CD4-positive, alpha-beta T cell (primary cell): ENCODE results near the gene CORT. TPM values are rescaled to one million over a fixed set of nuclear protein-coding genes. Genes with fewer than 3 reads are reported as not detected.

Source experiments
- ATAC-seq: fragments of 200-7000 bp; cut with Tn5 transposase; one replicate; pipeline ENCODE4 v1.10.0; 2022; ENCODE audit warnings: mild to moderate bottlenecking; ENCODE audit not compliant: poor library complexity
- CTCF ChIA-PET: fragments of 350-600 bp; sonication (Branson Sonifier 250); formaldehyde crosslinking; loops from one replicate; lab custom pipeline; 2021; ENCODE audit warnings: antibody characterized with exemption, inconsistent platforms; lab: Charles Lee
- POLR2A ChIA-PET: fragments of 350-600 bp; sonication (Branson Sonifier 250); formaldehyde crosslinking; loops from one replicate; lab custom pipeline; 2021; ENCODE audit warnings: antibody characterized with exemption, inconsistent platforms; lab: Charles Lee
- DNase-seq, 14 experiments: peaks; one replicate each; pipeline ENCODE4 v3.0.0-alpha.2; 2013 to 2020; ENCODE audit warnings: mixed read lengths in 2 of 14
- H3K27ac ChIP-seq, 2 donors: one replicate each; pipeline versions ENCODE4 v1.5.1 to v1.7.0; 2013; ENCODE audit warnings: low read length in 2 of 2, low read depth in 1 of 2, mild to moderate bottlenecking in 1 of 2
- H3K27me3 ChIP-seq, 2 experiments: 1 replicate in 1 of 2; 2 replicates in 1 of 2; pipeline versions ENCODE4 v1.6.1 to v1.7.0; 2013; ENCODE audit warnings: low read length in 2 of 2, control low read depth in 1 of 2, mild to moderate bottlenecking in 1 of 2, moderate library complexity in 1 of 2; ENCODE audit not compliant: insufficient read depth in 2 of 2, control insufficient read depth in 1 of 2
- H3K36me3 ChIP-seq: one replicate; pipeline ENCODE4 v1.6.1; 2013; ENCODE audit warnings: low read length, control low read depth; ENCODE audit not compliant: insufficient read depth
- H3K4me1 ChIP-seq: one replicate; pipeline ENCODE4 v1.6.1; 2013; ENCODE audit warnings: low read length, control low read depth; ENCODE audit not compliant: insufficient read depth
- H3K4me3 ChIP-seq: one replicate; pipeline ENCODE4 v1.5.1; 2013; ENCODE audit warnings: mild to moderate bottlenecking, low read length, moderate library complexity
- H3K9me3 ChIP-seq, 2 experiments: 1 replicate in 1 of 2; 2 replicates in 1 of 2; pipeline versions ENCODE4 v1.6.1 to v1.7.0; 2013; ENCODE audit warnings: low read length in 2 of 2, mild to moderate bottlenecking in 2 of 2, control low read depth in 1 of 2, moderate library complexity in 1 of 2; ENCODE audit not compliant: control insufficient read depth in 1 of 2, insufficient read depth in 1 of 2
- H3K27ac Mint-ChIP-seq: one replicate; pipeline ENCODE4 v1.8.0; 2020; ENCODE audit warnings: mixed read lengths
- H3K27me3 Mint-ChIP-seq: one replicate; pipeline ENCODE4 v1.8.0; 2021; ENCODE audit warnings: mixed read lengths
- H3K36me3 Mint-ChIP-seq: one replicate; pipeline ENCODE4 v1.8.0; 2021; ENCODE audit warnings: low read depth, mixed read lengths
- H3K4me1 Mint-ChIP-seq: one replicate; pipeline ENCODE4 v1.8.0; 2021; ENCODE audit warnings: low read depth, mixed read lengths
- H3K4me3 Mint-ChIP-seq: one replicate; pipeline ENCODE4 v1.8.0; 2020; ENCODE audit warnings: mild to moderate bottlenecking, mixed read lengths
- H3K9me3 Mint-ChIP-seq: one replicate; pipeline ENCODE4 v1.8.0; 2020; ENCODE audit warnings: mixed read lengths
- CTCF ChIP-seq: fragments of 200-600 bp; IDR thresholded peaks from one replicate; pipeline ENCODE4 v1.8.0; 2022; ENCODE audit warnings: antibody characterized with exemption, mild to moderate bottlenecking
- intact Hi-C, 2 experiments: fragments of 100-400 bp; cut with DNase I in 1 of 2; cut with micrococcal nuclease in 1 of 2; formaldehyde crosslinking; loops; one replicate each; pipeline versions ENCODE4 v1.15.1 to v1.9.0; 2023 to 2025; cut with DNase I, micrococcal nuclease
- total RNA-seq, 174 experiments: library from RNA in 2 of 174; stranded (reverse) in 2 of 174; gene quantifications; one replicate each; pipeline ENCODE4 v1.2.3 and lab custom pipeline; 2021 to 2026

Gene CORT
- total RNA-seq, 2 experiments from 2014 or later = 0.25 TPM; not detected in 1

DNA sequence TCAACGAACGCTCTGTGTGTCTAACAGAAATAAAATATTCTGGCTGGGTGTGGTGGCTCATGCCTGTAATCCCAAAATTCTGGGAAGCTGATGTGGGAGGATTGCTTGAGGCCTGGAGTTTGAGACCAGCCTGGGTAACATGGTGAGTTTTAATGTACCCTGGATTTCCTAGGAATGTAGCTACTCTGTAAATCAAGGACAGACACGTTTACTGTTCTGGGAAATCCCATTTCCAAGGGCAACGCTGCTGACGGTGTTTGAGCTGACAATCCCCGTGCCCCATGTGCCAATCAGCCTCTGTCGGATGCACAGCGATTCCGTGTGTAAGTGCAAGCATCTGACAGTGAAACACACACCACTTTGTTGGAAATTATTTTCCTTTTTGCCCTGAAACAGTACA is 8.0 kb downstream of the CORT start:
- no peak overlapping the region for H3K4me3 ChIP-seq
- H3K9me3 ChIP-seq = peaks cover 0 to 10% of the 10 kb centered on the region in 2 experiments
- no peak overlapping the region for H3K27ac Mint-ChIP-seq
- H3K36me3 ChIP-seq = peaks cover 22% of the 10 kb centered on the region
- CTCF ChIA-PET = interaction anchor here (0.9 kb wide), 1 partner anchor 38 kb away, joined by 3 read pairs; no protein-coding TSS in a partner anchor
- ATAC-seq (no peak), DNase-seq (no peak)
- no peaks in the 10 kb centered on the region for H3K27me3 ChIP-seq
- no peaks in the 10 kb centered on the region for H3K9me3 Mint-ChIP-seq
- H3K27me3 Mint-ChIP-seq = no peaks in the 10 kb centered on the region
- H3K4me3 Mint-ChIP-seq = no peak overlapping the region
- no peak for TF ChIP-seq CTCF
- intact Hi-C loops = no loop called here
- H3K36me3 Mint-ChIP-seq = peaks cover 34% of the 10 kb centered on the region
- H3K4me1 ChIP-seq = no peaks in the 10 kb centered on the region
- H3K4me1 Mint-ChIP-seq = peaks cover 3% of the 10 kb centered on the region
- POLR2A ChIA-PET = interaction anchor here (0.5 kb wide), 1 partner anchor 577 kb away, joined by 3 read pairs; no protein-coding TSS in a partner anchor
- no peak overlapping the region for H3K27ac ChIP-seq

DNA sequence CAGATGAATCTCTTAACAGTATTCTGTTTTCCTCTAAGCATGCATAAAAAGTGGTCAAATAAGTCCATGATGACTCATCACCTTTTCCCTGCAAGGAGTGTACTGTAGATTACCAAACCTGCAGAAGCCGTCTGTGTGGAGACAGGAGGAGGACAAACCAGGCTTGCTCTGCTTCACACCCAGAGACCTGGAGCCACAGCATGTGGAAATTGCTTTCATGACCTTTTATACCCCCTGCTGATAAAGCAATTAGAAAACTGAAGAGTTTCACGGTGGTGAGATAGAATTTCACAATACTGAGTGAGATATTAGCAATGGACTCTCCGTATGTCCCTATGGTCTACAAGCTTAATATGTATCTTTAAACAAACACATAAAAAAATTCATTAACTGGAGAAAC is 9.4 kb downstream of the CORT start:
- intact Hi-C loops = no loop called here
- Histone ChIP-seq H3K4me1 (no peaks in the 10 kb centered on the region), H3K36me3 (peaks cover 28% of the 10 kb centered on the region), H3K27me3 (no peaks in the 10 kb centered on the region), H3K27ac (no peak overlapping the region), H3K9me3 (peaks cover 0 to 10% of the 10 kb centered on the region in 2 experiments), H3K4me3 (no peak overlapping the region)
- no peaks in the 10 kb centered on the region for H3K27me3 Mint-ChIP-seq
- peaks cover 3% of the 10 kb centered on the region for H3K4me1 Mint-ChIP-seq
- ATAC-seq (no peak), DNase-seq (no peak)
- CTCF ChIA-PET = interaction anchor here (1.2 kb wide), 1 partner anchor 52 kb away, joined by 3 read pairs; no protein-coding TSS in a partner anchor
- no peaks in the 10 kb centered on the region for H3K9me3 Mint-ChIP-seq
- no peak for TF ChIP-seq CTCF
- H3K36me3 Mint-ChIP-seq = peaks cover 46% of the 10 kb centered on the region
- H3K27ac Mint-ChIP-seq = no peak overlapping the region
- H3K4me3 Mint-ChIP-seq = no peak overlapping the region
- POLR2A ChIA-PET = no interaction called here

DNA sequence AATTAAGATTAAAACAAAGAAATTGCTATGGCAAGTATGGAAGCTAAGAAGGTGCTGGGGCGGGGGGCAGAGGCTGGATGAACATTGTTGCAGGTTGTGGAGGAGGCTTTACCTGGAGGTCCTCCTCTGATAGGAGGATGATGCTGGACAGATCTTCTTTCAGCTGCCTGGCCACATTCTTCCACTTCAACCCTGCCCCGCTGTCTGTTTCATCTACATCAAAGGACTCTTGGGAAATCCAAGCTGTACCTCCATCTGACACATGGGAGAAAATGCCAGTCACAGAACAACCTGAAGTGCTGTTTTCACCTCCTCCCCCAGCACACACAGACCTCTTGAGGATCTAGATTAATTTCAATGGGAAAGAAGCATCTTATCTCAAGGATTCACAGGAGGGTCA is 17.2 kb downstream of the CORT start:
- no peak overlapping the region for H3K4me3 Mint-ChIP-seq
- H3K36me3 Mint-ChIP-seq = peaks cover 52% of the 10 kb centered on the region
- H3K9me3 Mint-ChIP-seq = no peaks in the 10 kb centered on the region
- DNase-seq (no peak), ATAC-seq (no peak)
- TF ChIP-seq CTCF = no peak
- H3K9me3 ChIP-seq = no peaks in the 10 kb centered on the region
- H3K27me3 ChIP-seq = no peaks in the 10 kb centered on the region
- H3K4me1 Mint-ChIP-seq = peaks cover 12% of the 10 kb centered on the region
- POLR2A ChIA-PET = no interaction called here
- intact Hi-C loops = no loop called here
- H3K27me3 Mint-ChIP-seq = no peaks in the 10 kb centered on the region
- no peak overlapping the region for H3K4me3 ChIP-seq
- H3K27ac Mint-ChIP-seq = no peak overlapping the region
- CTCF ChIA-PET = interaction anchor here (0.7 kb wide), 1 partner anchor 517 kb away, joined by 3 read pairs; no protein-coding TSS in a partner anchor
- H3K27ac ChIP-seq = no peak overlapping the region
- peaks cover 55% of the 10 kb centered on the region for H3K36me3 ChIP-seq
- peaks cover 10% of the 10 kb centered on the region for H3K4me1 ChIP-seq
